A673 (cell line): Measurements from ENCODE around the gene ULK4. TPM values are rescaled to one million over a fixed set of nuclear protein-coding genes. Genes with fewer than 3 reads are reported as not detected.

ENCODE experiments used
- BruUV-seq: library from RNA; stranded (reverse); fragments of 400-500 nt; replicated peaks from 2 replicates; lab custom pipeline; 2021; lab: Mats Ljungman, UMichigan
- CTCF ChIA-PET: fragments of 300-600 bp; sonication (Branson Sonifier 250); formaldehyde crosslinking; loops from one replicate; lab custom pipeline; 2022; ENCODE audit warnings: antibody characterized with exemption; lab: Charles Lee
- POLR2A ChIA-PET: fragments of 300-600 bp; sonication (Branson Sonifier 250); formaldehyde crosslinking; loops from one replicate; lab custom pipeline; 2022; ENCODE audit warnings: antibody characterized with exemption; ENCODE audit not compliant: low non-redundant PET; lab: Charles Lee
- DNase-seq: peaks from one replicate; pipeline ENCODE4 v3.0.0-alpha.2; 2015; ENCODE audit warnings: low spot score
- H3K27ac ChIP-seq: fragments of 200-600 bp; sonication (generic); 2 replicates; pipeline ENCODE4 v1.5.1; 2016; ENCODE audit warnings: mixed run types, low read depth, mild to moderate bottlenecking, mixed read lengths, antibody characterized with exemption, low read length; ENCODE audit not compliant: poor library complexity, severe bottlenecking
- H3K27me3 ChIP-seq: fragments of 200-600 bp; sonication (generic); replicated peaks from 2 replicates; pipeline ENCODE4 v1.6.1; 2017; ENCODE audit warnings: mixed run types, low read depth, mild to moderate bottlenecking, mixed read lengths, antibody characterized with exemption, low read length; ENCODE audit not compliant: insufficient read depth, poor library complexity
- H3K36me3 ChIP-seq: fragments of 200-600 bp; sonication (generic); 2 replicates; pipeline ENCODE4 v1.6.1; 2016; ENCODE audit warnings: mixed run types, mild to moderate bottlenecking, mixed read lengths, antibody characterized with exemption, low read length; ENCODE audit not compliant: insufficient read depth, poor library complexity, severe bottlenecking
- H3K4me1 ChIP-seq: fragments of 200-600 bp; sonication (generic); 2 replicates; pipeline ENCODE4 v1.6.1; 2017; ENCODE audit warnings: mixed run types, mild to moderate bottlenecking, mixed read lengths, antibody characterized with exemption, low read length; ENCODE audit not compliant: insufficient read depth, poor library complexity, severe bottlenecking
- H3K4me3 ChIP-seq: fragments of 200-600 bp; sonication (generic); 2 replicates; pipeline ENCODE4 v1.5.1; 2016; ENCODE audit warnings: low read depth, mixed run types, mild to moderate bottlenecking, mixed read lengths, low read length; ENCODE audit not compliant: poor library complexity, severe bottlenecking
- H3K9me3 ChIP-seq: fragments of 200-600 bp; sonication (generic); 2 replicates; pipeline ENCODE4 v1.6.1; 2016; ENCODE audit warnings: mixed run types, low read depth, mild to moderate bottlenecking, mixed read lengths, antibody characterized with exemption, low read length; ENCODE audit not compliant: poor library complexity, severe bottlenecking
- CTCF ChIP-seq: fragments of 300-800, 200-600 bp; sonication (generic); conservative IDR thresholded peaks from 2 replicates; pipeline ENCODE4 v1.5.1; 2017; ENCODE audit warnings: low read depth, mild to moderate bottlenecking, antibody characterized with exemption, low read length, moderate library complexity, mixed read lengths
- EZH2 ChIP-seq: fragments of 200-600 bp; sonication (generic); IDR thresholded peaks from 2 replicates; pipeline ENCODE4 v1.6.1; 2017; ENCODE audit warnings: borderline replicate concordance, low read depth, mild to moderate bottlenecking, mixed read lengths, antibody characterized with exemption, low read length; ENCODE audit not compliant: poor library complexity, severe bottlenecking
- intact Hi-C: fragments of 100-400 bp; cut with micrococcal nuclease; formaldehyde crosslinking; loops from one replicate; pipeline ENCODE4 v1.10.0; 2022; ENCODE audit not compliant: unreplicated experiment
- total RNA-seq: library from RNA; stranded (reverse); gene quantifications from 2 replicates; pipeline ENCODE4 v1.2.3, GENCODE V29; 2021

The ULK4 gene
- total RNA-seq, 1 experiment from 2014 or later, result 7.4 TPM

GRCh38 chr3:41603807-41604206 lies 358.1 kb downstream of the ULK4 start:
- CTCF ChIA-PET, result no interaction called here
- POLR2A ChIA-PET, result no interaction called here

GRCh38 chr3:41602121-41602520 lies 359.8 kb downstream of the ULK4 start:
- DNase-seq, result no peak
- intact Hi-C loops, result no loop called here
- no peaks in the 10 kb centered on the region for H3K9me3 ChIP-seq
- no peaks in the 10 kb centered on the region for H3K4me1 ChIP-seq
- no peak overlapping the region for H3K4me3 ChIP-seq
- ChIA-PET CTCF (no interaction called here), POLR2A (no interaction called here)
- H3K27ac ChIP-seq, result no peak overlapping the region
- H3K27me3 ChIP-seq, result no peaks in the 10 kb centered on the region
- BruUV-seq, result no TSS peak
- H3K36me3 ChIP-seq, result no peaks in the 10 kb centered on the region
- TF ChIP-seq EZH2 (no peak), CTCF (no peak)

More at GRCh38 chr3:41603807-41604206, 358.1 kb downstream of the ULK4 start:
- Histone ChIP-seq H3K9me3 (no peaks in the 10 kb centered on the region), H3K27me3 (no peaks in the 10 kb centered on the region), H3K36me3 (no peaks in the 10 kb centered on the region), H3K4me1 (no peaks in the 10 kb centered on the region), H3K27ac (no peak overlapping the region), H3K4me3 (no peak overlapping the region)
- no TSS peak for BruUV-seq
- TF ChIP-seq EZH2, result no peak
- no peak for TF ChIP-seq CTCF
- intact Hi-C loops, result no loop called here
- DNase-seq, result no peak

- no peak for DNase-seq
- no peak overlapping the region for H3K4me3 ChIP-seq
- TF ChIP-seq CTCF, result no peak
- TF ChIP-seq EZH2, result no peak
- intact Hi-C loops, result no loop called here
- H3K4me1 ChIP-seq, result no peaks in the 10 kb centered on the region
- no peak overlapping the region for H3K27ac ChIP-seq
- ChIA-PET CTCF (no interaction called here), POLR2A (no interaction called here)
- H3K27me3 ChIP-seq, result no peaks in the 10 kb centered on the region
- no peaks in the 10 kb centered on the region for H3K36me3 ChIP-seq
- BruUV-seq, result no TSS peak
- no peaks in the 10 kb centered on the region for H3K9me3 ChIP-seq
Observed at GRCh38 chr3:41601404-41601987, 360.4 kb downstream of the ULK4 start.
